HG03097 (cell line): ENCODE data around the gene POMT1.

Experiments
- ATAC-seq: cut with Tn5 transposase; IDR thresholded peaks from one replicate; pipeline ENCODE4 v1.9.1; 2021; ENCODE audit not compliant: unreplicated experiment, low FRiP score

POMT1 gene

DNA sequence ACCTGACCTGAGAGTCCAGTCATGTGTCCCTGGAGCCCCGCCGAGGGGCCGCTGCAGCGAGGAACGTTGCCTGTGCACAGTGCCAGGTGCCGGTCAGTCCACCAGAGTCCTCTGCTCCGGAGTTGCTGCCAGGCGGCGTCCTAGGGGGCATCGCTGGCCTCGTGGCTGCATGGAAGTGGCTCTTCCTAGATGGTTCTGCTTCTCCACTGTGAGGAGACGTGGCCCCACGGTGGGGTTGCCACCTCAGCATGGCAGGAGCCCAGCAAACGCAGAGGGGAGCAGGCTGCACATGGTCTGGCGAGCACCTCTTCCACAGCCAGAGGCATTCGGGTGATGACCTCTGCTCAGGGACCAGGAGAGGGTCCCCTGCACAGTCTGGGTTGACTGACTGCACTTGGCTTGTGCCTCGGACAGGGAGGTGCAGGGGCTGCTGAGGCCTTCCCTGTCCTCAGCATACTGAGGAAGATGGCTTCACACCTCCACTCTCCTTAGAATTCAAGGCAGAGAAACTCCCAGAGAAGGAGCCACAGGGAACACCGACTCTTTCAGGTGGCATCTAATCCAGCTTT is 25.9 kb upstream of the POMT1 start:
- no peak for ATAC-seq

DNA sequence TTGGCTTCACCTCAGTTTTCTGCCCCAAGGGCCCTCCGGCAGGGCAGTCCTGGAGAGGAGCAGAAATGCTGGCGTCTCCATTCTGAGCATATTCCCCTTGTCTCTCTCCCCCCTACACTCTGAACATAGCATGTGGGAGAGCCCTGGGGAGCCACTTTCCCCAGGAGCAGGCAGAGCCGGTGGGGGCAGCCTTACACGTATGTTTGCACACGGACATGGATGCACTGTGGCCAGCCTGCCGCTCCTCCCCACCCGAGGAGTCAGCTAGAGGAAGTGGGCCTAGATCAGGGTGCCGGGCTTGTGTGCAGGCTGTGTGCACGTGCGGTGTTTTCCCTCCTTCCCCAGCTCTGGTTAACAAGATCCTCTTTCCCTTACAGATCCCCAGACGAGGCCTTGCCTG is 25.4 kb upstream of the POMT1 start:
- no peak for ATAC-seq

DNA sequence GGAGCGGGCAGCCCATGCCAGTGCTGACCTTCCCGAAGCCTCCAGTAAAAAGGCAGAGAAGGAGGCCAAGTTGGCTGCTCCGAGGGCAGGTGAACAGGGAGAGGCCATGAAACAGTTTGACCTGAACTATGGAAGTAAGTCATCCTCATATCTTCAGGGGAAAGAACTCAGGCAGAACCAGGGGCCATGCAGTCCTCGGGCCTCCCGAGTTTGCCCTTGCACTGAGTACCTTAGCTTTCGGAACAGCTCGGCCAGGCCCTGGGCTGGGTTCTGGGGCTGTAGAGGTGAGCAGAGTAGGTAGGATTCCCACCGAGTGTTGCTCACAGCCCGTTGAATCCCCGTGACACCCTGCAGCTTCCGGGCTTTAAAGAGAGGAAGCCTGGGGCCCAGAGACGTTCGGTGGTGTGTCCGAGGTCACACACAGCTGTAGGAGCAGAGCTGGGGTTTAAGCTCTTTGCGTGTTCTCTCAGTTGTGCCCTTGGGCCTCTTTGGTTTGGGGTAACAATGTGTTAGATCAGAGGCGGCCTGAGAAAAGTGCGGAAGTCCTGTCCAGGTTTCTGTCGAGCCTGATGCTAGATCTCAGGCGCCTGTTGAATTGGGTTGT is 24.8 kb upstream of the POMT1 start:
- ATAC-seq: no peak

- ATAC-seq: no peak
These were observed 24.3 kb upstream of the POMT1 start for GRCh38 chr9:131478421-131478868.

- ATAC-seq: no peak
These were observed 23.8 kb upstream of the POMT1 start for GRCh38 chr9:131478911-131479310.

DNA sequence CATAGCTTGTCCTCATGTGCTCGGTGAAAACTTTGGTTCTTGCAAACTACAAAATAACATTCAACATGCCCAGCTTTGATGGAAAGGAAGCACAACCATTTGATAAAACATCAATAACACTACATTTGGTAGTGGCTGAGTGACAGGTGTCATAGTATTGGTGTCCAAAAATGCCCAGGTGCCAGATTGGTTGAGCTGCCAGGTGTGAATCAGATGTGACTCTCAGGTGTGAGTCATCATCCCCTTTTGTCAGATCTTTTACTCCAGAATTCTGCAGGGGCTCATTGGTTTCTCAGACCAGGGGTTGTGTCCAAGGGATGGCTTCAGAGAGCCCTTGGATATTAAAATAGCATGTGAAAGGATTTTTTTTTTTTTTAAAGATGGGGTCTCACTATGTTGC is 22.5 kb upstream of the POMT1 start:
- no peak for ATAC-seq

- ATAC-seq: no peak
These were observed 21.0 kb upstream of the POMT1 start for GRCh38 chr9:131481441-131482342.

GRCh38 chr9:131482343-131483006 is 20.2 kb upstream of the POMT1 start:
- ATAC-seq: no peak

GRCh38 chr9:131483319-131484050 is 19.2 kb upstream of the POMT1 start:
- no peak for ATAC-seq

- ATAC-seq: no peak
These were observed 18.7 kb upstream of the POMT1 start for GRCh38 chr9:131484051-131484445.

GRCh38 chr9:131484560-131485185 is 18.0 kb upstream of the POMT1 start:
- no peak for ATAC-seq

DNA sequence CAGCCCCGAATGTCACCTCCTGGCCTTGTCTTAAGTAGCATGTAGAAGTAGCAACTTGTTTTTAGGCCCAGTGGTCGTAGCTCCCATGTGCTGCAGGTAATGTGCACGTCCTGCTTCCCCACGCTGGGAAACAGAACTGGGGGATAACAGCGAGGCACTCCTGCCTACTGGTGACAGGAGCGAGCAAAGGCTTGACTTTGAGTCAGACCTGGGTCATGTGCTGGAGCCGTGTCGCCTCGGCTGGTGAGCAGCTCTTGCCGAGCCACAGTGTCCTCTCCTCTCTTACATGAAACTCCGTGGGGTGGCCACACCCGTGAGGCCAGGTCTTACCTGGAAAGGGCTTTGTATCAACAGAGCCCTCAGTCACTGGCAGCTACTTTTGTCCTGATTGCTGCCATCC is 17.5 kb upstream of the POMT1 start:
- no peak for ATAC-seq

DNA sequence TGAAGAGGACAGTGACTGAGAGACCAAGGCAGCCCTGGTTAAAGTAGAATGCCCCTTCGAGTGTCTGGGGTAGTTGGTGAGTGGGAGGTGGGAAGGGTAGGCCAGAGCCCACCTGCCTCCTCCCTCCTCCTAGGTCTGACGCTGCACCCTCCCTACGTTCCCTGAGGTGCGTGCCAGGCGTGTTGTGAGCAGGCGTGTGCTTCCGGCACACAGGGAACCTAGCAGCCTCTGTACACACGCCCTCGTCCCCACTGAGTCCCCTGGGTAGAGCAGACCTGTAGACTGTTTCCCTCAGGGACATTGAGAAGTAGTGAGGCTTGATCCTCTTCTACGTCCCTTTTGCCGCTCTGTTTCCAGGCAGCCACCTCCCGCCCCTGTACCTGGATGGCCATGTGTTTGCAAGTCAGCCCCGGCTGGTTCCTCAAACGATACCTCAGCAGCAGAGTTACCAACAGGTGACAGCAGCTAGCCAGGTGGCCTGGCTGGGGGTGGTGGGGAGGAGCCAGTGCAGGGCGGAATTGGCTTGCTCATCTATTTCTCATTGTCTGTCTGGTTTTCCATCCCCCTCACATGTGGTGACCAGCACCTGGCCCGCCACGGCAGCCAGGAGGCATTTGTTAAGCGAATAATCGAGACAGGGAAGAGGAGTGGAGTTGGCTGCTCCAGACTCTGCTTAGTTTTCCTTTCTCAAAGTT is 16.8 kb upstream of the POMT1 start:
- ATAC-seq: no peak

GRCh38 chr9:131487001-131487400 is 15.7 kb upstream of the POMT1 start:
- no peak for ATAC-seq

DNA sequence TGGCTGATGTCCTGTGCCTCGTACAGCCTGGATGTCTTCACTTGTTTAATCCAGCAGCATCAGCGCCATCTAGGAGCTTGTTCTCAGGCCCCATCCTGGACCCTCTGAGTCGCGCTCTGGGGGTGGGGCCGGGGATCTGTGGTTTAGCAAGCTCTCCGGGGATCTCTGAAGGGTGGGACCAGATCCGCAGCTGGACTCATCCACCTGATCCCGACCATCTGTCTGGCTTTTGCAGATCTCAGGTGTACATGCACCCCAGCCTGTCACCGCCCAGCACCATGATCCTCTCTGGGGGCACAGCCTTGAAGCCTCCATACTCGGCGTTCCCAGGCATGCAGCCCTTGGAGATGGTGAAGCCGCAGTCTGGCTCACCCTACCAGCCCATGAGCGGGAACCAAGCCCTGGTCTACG is 15.1 kb upstream of the POMT1 start:
- no peak for ATAC-seq

DNA sequence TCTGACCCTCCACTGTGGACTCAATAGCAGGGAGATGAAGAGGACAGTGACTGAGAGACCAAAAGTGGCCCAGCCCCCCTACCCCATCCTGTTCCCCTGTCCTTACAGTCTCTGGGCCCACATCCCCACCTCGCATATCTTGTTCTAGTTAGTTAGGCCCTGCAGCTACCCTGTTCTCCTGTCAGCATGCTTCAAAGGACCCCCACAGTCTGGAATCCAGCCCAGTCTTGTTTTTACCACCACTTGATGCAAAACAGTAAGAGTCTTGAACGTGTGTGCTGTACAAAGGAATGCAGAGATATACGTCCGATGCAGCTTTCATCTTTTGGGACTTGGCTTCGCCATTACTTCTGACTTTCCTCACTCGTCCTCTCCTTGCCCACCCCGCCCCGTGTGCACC is 12.2 kb upstream of the POMT1 start:
- ATAC-seq: no peak

DNA sequence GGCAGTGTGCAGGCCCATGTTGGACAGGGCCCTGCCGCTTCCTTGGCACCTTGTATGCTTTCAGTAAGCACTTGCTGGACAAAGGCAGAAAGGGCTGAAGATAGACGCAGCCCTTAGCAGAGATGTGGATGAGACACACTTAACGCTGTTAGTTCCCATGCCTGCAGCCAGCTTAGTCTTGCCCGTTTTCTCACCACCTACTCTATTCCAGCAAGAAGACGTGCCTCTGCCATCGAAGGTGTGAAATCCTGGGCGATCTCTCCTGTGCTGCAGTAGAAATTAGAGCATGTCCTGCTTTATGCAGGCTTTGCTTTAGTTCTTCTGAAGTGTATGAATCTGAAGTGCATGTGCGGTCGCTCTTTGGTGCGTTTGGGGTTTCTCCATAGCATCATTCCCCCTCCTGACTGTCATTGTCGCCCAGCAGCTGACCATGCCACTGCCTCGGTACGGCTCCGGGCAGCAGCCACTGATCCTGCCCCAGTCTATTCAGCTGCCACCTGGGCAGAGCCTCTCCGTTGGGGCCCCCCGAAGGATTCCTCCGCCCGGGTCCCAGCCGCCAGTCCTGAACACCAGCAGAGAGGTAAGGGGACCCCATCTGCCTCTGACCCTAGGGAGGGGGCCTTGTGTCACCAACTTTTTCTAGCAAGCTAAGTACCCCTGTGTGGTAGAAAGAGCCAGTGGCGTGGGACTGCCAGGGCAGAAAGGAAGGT is 11.6 kb upstream of the POMT1 start:
- ATAC-seq: no peak

DNA sequence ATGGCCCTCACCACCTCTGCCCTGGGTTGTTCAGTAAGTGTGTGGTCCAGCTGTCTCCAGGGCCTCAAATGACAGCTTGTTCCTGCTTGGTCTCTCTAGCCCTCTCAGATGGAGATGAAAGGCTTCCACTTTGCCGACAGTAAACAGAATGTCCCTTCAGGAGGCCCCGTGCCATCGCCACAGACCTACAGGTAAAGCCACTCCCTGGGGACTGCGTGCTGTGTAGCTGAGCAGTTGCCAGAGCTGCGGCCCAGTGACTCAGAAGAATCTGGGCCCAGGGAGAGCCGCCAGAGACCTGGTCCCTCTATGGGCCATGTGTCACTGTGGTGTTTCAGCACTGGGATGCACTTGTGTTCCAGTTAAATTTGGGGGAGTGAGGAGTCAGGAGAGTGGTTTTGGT is 10.6 kb upstream of the POMT1 start:
- ATAC-seq: no peak

DNA sequence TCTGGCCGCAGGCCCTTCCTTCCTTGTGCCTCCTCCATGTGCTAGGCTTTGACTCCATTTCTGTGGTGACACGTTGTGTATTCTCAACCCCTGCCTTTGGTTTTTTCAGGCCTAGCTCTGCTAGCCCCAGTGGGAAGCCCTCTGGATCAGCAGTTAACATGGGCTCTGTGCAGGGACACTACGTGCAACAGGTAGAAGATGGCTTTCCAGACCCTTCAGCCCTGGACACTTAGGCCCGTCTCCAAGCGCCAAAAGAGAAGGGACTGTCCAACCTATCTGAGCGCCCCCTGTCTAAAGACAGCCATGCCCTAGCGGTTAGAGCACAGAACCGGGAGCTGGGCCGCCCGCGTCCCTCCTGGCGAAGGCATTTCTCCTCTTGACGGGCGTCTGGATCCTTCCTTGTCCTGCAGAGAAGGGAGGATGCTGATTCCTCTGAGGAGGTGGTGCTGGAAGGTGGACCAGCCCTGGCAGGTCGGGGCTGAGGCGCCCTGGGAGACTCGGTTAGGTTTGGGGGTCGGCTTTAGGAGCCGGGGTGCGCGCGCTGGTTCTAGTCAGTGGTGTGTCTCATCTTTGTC is 8.3 kb upstream of the POMT1 start:
- no peak for ATAC-seq
